Right renal pelvis (tissue), 4 donors: ENCODE results near the gene ZNF749. TPM values are rescaled to one million over a fixed set of nuclear protein-coding genes. Genes with fewer than 3 reads are reported as not detected.
A peak's percentile ranks its signal among the peaks of the same experiment; 100 is the strongest.

Source experiments
- DNase-seq, 4 donors: peaks; one replicate each; pipeline ENCODE4 v3.0.0-alpha.2; 2013; ENCODE audit warnings: low read depth in 4 of 4, low spot score in 3 of 4, missing footprints in 1 of 4
- polyA plus RNA-seq, 4 donors: library from polyadenylated mRNA; unstranded; fragments of 120-200 nt; gene quantifications; one replicate each; pipeline ENCODE4 v1.2.1, GENCODE V29; 2013; ENCODE audit not compliant: insufficient read length in 4 of 4

ZNF749 gene
- polyA plus RNA-seq: 10 to 100 TPM; 10.1 to 15.8 (median 12.6) TPM

GRCh38 chr19:57435062-57435978 lies at the start of gene ZNF749:
Gene ZNF749, plus strand, starts transcription at chr19:57435325. Its CDS starts 254 bp downstream, at chr19:57435579.
- DNase-seq: peak; percentile 95 to 98 (median 98)

GRCh38 chr19:57389194-57389729 lies 45.9 kb upstream of the ZNF749 start:
- DNase-seq: no peak

GRCh38 chr19:57389730-57390598 lies 45.2 kb upstream of the ZNF749 start, which contains the start of gene ZNF548:
Gene ZNF548, plus strand, starts transcription at chr19:57389854. Its CDS starts 246 bp downstream, at chr19:57390100.
- peak; percentile 94 to 96 (median 96) for DNase-seq

GRCh38 chr19:57395710-57396109 lies 39.4 kb upstream of the ZNF749 start:
- DNase-seq: no peak

- no peak for DNase-seq
Observed at GRCh38 chr19:57398868-57399267, 36.3 kb upstream of the ZNF749 start.

GRCh38 chr19:57403737-57404563 lies 31.2 kb upstream of the ZNF749 start:
- DNase-seq: no peak

GRCh38 chr19:57406516-57407123 lies 28.5 kb upstream of the ZNF749 start:
- peak in 1 of 4 donors; percentile 31 for DNase-seq

GRCh38 chr19:57410877-57411671 lies 24.1 kb upstream of the ZNF749 start, which contains the start of gene ZNF17:
Gene ZNF17, plus strand, starts transcription at chr19:57411161. Its CDS starts 2,455 bp downstream, at chr19:57413616.
- peak; percentile 82 to 91 (median 83) for DNase-seq

GRCh38 chr19:57419439-57419838 lies 15.7 kb upstream of the ZNF749 start:
- no peak for DNase-seq

GRCh38 chr19:57421037-57421436 lies 14.1 kb upstream of the ZNF749 start:
- no peak for DNase-seq

GRCh38 chr19:57434386-57435061 lies 601 bp upstream of the ZNF749 start:
- DNase-seq: peak in 1 of 4 donors; percentile 3

GRCh38 chr19:57436417-57436816 lies 1.3 kb downstream of the ZNF749 start:
- DNase-seq: no peak

GRCh38 chr19:57437931-57438330 lies 2.8 kb downstream of the ZNF749 start:
- DNase-seq: no peak

- no peak for DNase-seq
Observed at GRCh38 chr19:57438925-57439324, 3.8 kb downstream of the ZNF749 start.

GRCh38 chr19:57441979-57442752 lies 7.0 kb downstream of the ZNF749 start:
- DNase-seq: no peak

- DNase-seq: no peak
Observed at GRCh38 chr19:57443121-57443696, 8.1 kb downstream of the ZNF749 start.

- no peak for DNase-seq
Observed at GRCh38 chr19:57452307-57452706, 17.2 kb downstream of the ZNF749 start.
